Fibroblast of mammary gland (primary cell): Measurements from ENCODE around the gene TOP1.
"Not testable (repeated sequence)": the region's sequence is repeated elsewhere in the genome, so short reads cannot be mapped to it uniquely, and the experiment has no call there.

Experiments used
- DNase-seq: peaks from one replicate; pipeline ENCODE4 v3.0.0-alpha.2; 2010; ENCODE audit warnings: low read depth
- H3K4me3 ChIP-seq: 2 replicates; pipeline ENCODE4 v1.5.1; 2011; ENCODE audit warnings: low read depth, mild to moderate bottlenecking, low read length, moderate library complexity; ENCODE audit not compliant: control insufficient read depth
- TF ChIP-seq, protein P1 (sequence below): conservative IDR thresholded peaks from 2 replicates; pipeline ENCODE4 v1.5.1; 2011; ENCODE audit warnings: low read depth, low read length, inconsistent platforms; ENCODE audit not compliant: control insufficient read depth, insufficient read depth

Gene TOP1

DNA sequence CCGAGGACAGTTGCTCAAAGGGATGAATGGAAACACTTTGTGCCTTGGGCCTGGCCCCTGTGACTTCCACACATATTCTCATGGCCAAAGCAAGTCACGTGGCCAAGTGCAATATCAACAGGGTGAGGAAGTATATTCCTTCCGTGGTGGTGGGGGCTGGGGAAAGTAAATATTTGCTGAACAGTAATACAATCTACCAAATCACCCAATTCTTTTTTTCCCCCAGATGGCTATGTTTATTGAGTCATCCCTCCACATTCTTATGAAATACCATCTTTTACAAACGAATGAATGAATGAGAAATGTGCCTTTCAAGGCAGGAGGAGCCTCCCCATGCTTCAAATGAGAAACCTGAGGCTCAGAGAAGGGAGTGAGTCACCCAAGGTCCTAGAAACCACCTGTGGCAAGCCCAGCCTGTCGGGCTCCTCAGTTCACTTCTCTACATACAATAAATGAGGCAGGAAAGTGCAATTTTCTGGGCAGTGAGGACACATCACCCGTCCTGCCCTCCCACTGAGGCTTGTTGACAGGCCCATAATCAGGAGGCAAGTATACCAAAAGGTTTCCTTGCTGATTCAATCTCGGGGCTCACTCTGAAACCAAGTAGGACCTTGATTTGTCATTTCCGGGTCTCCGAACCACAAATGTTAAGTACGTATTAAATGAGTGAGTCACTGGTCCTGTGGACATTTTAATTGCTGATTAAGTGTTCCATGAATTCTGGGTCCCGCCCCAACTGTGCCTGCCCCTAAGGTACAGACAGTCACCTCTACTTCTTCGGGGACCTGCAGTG lies 25.3 kb upstream of the TOP1 start:
- H3K4me3 ChIP-seq, result peak overlapping the region; percentile 49
- DNase-seq, result peak; percentile 99
- TF ChIP-seq, protein P1, sequence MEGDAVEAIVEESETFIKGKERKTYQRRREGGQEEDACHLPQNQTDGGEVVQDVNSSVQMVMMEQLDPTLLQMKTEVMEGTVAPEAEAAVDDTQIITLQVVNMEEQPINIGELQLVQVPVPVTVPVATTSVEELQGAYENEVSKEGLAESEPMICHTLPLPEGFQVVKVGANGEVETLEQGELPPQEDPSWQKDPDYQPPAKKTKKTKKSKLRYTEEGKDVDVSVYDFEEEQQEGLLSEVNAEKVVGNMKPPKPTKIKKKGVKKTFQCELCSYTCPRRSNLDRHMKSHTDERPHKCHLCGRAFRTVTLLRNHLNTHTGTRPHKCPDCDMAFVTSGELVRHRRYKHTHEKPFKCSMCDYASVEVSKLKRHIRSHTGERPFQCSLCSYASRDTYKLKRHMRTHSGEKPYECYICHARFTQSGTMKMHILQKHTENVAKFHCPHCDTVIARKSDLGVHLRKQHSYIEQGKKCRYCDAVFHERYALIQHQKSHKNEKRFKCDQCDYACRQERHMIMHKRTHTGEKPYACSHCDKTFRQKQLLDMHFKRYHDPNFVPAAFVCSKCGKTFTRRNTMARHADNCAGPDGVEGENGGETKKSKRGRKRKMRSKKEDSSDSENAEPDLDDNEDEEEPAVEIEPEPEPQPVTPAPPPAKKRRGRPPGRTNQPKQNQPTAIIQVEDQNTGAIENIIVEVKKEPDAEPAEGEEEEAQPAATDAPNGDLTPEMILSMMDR, result no peak

DNA sequence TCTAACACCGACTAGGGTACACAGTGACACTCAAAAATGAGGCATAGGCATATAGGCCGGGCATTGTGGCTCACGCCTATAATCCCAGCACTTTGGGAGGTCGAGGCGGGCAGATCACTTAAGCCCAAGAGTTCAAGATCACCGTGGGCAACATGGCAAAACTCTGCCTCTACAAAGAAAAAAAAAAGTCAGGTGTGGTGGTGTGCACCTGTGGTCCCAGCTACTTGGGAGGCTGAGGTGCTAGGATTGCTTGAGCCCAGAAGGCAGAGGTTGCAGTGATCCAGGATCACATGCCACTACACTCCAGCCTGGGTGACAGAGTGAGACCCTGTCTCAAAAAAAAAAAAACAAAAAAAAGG lies 24.7 kb upstream of the TOP1 start:
- peak overlapping the region; percentile 49 for H3K4me3 ChIP-seq

DNA sequence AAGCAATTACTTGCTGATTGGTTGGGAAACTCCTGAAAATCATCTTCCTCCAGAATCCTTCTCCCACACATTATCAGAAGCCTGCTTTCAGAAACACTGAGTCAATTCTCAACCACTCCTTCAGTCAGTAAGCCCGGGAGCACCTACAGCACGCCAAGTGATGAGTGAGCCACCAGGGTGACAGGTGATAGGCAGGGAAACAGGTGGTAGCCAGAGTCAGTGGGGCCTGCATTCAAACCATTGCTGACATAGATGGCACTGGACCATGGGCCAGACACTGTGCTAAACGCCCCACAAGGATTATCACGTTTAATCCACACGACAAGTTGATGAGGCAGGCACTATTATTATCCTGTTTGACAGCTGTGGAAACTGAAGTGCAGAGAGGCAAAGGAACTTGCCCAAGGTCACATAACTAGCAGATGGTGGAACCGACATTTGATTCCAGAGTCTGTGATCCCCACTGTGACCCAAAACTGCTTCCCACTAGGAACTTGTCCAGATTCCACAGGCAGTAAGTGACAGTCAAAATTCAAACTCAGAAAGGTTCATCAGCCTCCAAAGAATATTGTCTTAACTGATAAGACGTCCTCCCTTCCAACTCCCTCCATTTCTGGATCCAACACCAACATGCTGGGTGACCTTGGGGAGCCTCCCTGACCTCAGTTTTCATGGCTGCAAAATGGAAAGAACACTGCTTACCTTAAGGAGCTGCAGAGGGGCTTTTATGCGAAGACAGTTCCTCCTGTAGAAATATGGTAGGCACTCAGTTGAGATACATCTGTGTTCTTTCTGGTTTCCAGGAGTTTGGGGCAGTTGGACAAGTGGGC lies 23.9 kb upstream of the TOP1 start:
- TF ChIP-seq, protein P1, result no peak
- DNase-seq, result peak; percentile 64
- peak overlapping the region; percentile 49 for H3K4me3 ChIP-seq

More for the DNA sequence above, 24.7 kb upstream of the TOP1 start:
- not testable (repeated sequence) for DNase-seq

DNA sequence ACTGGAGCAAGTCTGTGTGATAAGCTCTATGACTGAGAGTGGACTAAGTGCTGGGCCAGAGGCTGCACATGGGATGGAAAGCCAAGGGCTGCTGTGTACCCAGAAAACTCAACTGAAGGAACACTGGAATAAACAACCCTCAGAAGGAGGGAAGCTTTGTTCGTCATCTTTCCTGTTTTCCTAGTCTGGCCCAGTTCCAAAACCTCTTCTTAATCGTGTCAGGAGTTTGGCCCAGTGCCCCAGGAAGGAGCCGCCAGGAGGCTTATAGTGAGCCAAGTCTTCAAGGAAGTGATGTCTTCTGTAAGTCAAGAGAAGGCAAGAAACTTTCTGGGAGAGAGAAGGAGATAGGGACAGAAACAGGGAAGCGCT lies 23.3 kb upstream of the TOP1 start:
- peak; percentile 99 for DNase-seq
- H3K4me3 ChIP-seq, result peak overlapping the region; percentile 49
- TF ChIP-seq, protein P1, result no peak

DNA sequence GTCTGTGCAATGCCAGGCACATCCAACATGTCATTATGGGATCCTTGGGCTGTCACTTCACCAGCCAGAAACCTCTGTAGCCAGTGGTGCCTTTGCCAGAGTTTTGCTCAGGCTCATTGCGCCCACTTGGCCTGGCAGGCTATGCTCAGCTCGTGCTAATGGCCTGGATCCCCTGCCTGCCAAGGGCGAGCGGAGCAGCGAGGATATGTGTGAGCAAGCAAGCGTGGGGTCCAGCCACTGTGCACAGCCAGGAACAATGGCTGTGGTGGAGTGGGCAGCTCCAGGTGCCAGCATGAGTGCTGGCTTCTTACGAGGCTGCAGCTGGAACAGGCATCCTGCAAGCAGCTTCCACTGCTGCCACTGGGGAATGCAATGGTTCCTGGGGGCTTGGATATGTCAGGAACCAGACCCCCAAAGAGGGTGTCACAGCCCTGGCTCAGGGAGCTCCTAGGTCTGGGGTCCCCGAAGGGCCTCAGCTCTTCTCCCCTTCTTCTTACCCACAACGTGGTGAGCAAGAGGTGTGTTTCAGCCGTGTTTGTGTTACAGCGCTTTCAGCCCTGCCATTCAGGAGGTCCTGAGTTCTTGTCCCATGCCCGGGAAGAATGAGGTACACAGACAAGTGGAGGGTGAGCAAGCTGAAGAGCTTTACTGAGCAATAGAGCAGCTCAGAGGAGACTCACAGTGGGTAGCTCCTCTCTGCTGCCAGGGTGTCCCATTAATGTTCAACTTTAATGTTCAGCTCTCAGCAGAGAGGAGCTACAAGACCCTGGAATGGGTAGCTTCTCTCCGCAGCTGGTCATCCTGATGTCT lies 22.3 kb upstream of the TOP1 start:
- no peak overlapping the region for H3K4me3 ChIP-seq
- DNase-seq, result no peak
- TF ChIP-seq, protein P1, result no peak

DNA sequence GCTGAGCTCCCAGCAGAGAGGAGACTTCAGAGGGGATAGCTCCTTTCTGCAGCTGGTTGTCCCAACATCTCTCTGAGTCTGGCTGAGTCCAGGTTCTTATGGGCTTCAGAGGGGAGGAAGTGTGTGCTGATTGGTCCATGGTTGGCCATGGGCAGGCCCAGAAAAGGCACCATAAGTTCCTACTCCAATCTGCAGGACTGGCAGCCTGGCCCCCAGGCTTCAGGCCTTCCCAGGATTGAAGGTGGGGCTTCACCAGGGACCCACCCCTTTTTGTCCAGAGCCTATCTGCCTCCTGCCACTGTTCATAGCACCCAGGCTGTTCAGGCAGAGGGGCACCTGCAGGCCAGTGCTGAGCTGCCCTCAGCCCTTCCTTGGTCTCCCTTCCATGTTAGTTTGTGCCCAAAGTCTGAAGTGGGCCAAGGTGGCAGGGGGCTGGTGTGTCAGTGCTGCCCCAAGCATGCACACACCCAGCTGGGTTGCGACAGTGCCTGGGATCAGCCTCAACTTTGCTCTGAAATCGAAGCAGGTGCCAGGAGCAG lies 21.6 kb upstream of the TOP1 start:
- no peak for DNase-seq
- TF ChIP-seq, protein P1, result no peak
- H3K4me3 ChIP-seq, result no peak overlapping the region
